Retinal pigment epithelial cell (primary cell): ENCODE results near the gene SCGB1A1.

Experiments used
- DNase-seq: peaks from one replicate; pipeline ENCODE4 v3.0.0-alpha.2; 2010; ENCODE audit warnings: low read depth
- H3K4me3 ChIP-seq: 2 replicates; pipeline ENCODE4 v1.5.1; 2011; ENCODE audit warnings: mild to moderate bottlenecking, low read length, control low read depth, moderate library complexity
- CTCF ChIP-seq: conservative IDR thresholded peaks from 2 replicates; pipeline ENCODE4 v1.5.1; 2011; ENCODE audit warnings: low read depth, low read length, control low read depth, inconsistent platforms

SCGB1A1 gene

GRCh38 chr11:62431171-62431901, 12.5 kb downstream of the SCGB1A1 start:
- H3K4me3 ChIP-seq, result no peak overlapping the region
- TF ChIP-seq CTCF, result no peak
- DNase-seq, result no peak

- no peak overlapping the region for H3K4me3 ChIP-seq
- peak; percentile 10 for TF ChIP-seq CTCF
- DNase-seq, result no peak
Measured at GRCh38 chr11:62432695-62433094, 13.9 kb downstream of the SCGB1A1 start.

GRCh38 chr11:62433141-62433903, 14.5 kb downstream of the SCGB1A1 start:
- DNase-seq, result no peak
- no peak overlapping the region for H3K4me3 ChIP-seq
- no peak for TF ChIP-seq CTCF

- no peak for TF ChIP-seq CTCF
- no peak for DNase-seq
- no peak overlapping the region for H3K4me3 ChIP-seq
Measured at GRCh38 chr11:62433904-62434276, 15.1 kb downstream of the SCGB1A1 start.

- no peak for TF ChIP-seq CTCF
- H3K4me3 ChIP-seq, result no peak overlapping the region
- no peak for DNase-seq
Measured at GRCh38 chr11:62435846-62436660, 17.2 kb downstream of the SCGB1A1 start.

- no peak overlapping the region for H3K4me3 ChIP-seq
- no peak for TF ChIP-seq CTCF
- no peak for DNase-seq
Measured at GRCh38 chr11:62437616-62438015, 18.8 kb downstream of the SCGB1A1 start.
